ENCODE results near the gene ZNF365. TPM values are rescaled to one million over a fixed set of nuclear protein-coding genes. Genes with fewer than 3 reads are reported as not detected.
"Not testable (repeated sequence)": the region's sequence is repeated elsewhere in the genome, so short reads cannot be mapped to it uniquely, and the experiment has no call there.

ZNF365 gene
- total RNA-seq, 1 donor: 9.8 TPM

DNA sequence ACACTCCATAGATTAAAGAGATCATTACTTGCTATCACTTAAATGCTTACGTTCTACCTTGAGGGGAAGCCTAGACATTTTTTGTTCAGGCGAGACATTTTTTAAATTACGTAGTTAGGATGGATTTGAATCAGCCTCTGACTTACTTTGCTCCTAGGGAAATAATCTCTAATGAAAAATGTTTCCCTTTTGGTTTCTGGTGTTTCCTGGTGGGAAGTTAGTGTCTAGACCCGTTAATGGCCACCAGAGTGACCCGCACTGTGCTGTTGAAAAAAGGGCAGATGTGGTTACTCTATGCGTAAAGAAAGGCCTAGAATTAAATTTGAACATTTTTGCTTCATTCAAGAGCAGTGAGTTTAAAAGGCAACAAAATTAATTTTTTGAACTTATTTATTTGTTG, 3.8 kb downstream of the ZNF365 start:
- no peak overlapping the region for H3K27ac ChIP-seq (ENCODE audit: low read depth, low read length)
- no peaks in the 10 kb centered on the region for H3K9me3 ChIP-seq (ENCODE audit: low read depth, low read length)
- H3K79me2 ChIP-seq (ENCODE audit: insufficient read depth, low read length): no peaks in the 10 kb centered on the region
- H3K4me3 ChIP-seq (ENCODE audit: insufficient read depth, low read length): no peak overlapping the region
- no peak overlapping the region for H2AFZ ChIP-seq (ENCODE audit: low read length)
- H3K4me1 ChIP-seq (ENCODE audit: insufficient read depth, low read length): peaks cover 15% of the 10 kb centered on the region
- TF ChIP-seq, protein P1, sequence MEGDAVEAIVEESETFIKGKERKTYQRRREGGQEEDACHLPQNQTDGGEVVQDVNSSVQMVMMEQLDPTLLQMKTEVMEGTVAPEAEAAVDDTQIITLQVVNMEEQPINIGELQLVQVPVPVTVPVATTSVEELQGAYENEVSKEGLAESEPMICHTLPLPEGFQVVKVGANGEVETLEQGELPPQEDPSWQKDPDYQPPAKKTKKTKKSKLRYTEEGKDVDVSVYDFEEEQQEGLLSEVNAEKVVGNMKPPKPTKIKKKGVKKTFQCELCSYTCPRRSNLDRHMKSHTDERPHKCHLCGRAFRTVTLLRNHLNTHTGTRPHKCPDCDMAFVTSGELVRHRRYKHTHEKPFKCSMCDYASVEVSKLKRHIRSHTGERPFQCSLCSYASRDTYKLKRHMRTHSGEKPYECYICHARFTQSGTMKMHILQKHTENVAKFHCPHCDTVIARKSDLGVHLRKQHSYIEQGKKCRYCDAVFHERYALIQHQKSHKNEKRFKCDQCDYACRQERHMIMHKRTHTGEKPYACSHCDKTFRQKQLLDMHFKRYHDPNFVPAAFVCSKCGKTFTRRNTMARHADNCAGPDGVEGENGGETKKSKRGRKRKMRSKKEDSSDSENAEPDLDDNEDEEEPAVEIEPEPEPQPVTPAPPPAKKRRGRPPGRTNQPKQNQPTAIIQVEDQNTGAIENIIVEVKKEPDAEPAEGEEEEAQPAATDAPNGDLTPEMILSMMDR (IDR thresholded peaks at IDR 0.05; ENCODE audit: extremely low read depth, low read depth, low read length): no peak
- H3K4me2 ChIP-seq (ENCODE audit: insufficient read depth, low read length): no peak overlapping the region
- H4K20me1 ChIP-seq (ENCODE audit: insufficient read depth, low read length): no peaks in the 10 kb centered on the region
- peaks cover 2% of the 10 kb centered on the region for H3K27me3 ChIP-seq (ENCODE audit: insufficient read depth, low read length)
- DNase-seq (ENCODE audit: insufficient read length, low spot score, missing footprints): no peak
- H3K36me3 ChIP-seq (ENCODE audit: insufficient read depth, low read length): no peaks in the 10 kb centered on the region

DNA sequence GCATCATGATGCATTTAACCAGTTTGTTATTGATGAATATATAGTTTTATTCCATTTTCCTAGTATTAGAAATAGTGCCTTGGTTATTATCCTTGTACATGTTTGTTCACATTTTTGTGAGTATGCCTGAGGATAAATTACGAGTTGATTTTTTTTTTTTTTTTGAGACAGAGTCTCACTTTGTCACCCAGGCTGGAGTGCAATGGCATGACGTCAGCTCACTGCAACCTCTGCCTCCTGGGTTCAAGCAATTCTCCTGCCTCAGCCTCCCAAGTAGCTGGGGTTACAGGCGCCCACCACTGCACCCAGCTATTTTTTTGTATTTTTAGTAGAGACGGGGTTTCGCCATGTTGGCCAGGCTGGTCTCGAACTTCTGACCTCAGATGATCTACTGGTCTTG, 4.7 kb downstream of the ZNF365 start:
- H2AFZ ChIP-seq (ENCODE audit: low read length); H3K9me3 ChIP-seq (ENCODE audit: low read depth, low read length); H3K79me2 ChIP-seq (ENCODE audit: insufficient read depth, low read length); H3K4me2 ChIP-seq (ENCODE audit: insufficient read depth, low read length); H3K4me3 ChIP-seq (ENCODE audit: insufficient read depth, low read length); H3K27me3 ChIP-seq (ENCODE audit: insufficient read depth, low read length); DNase-seq (ENCODE audit: insufficient read length, low spot score, missing footprints); H4K20me1 ChIP-seq (ENCODE audit: insufficient read depth, low read length); H3K36me3 ChIP-seq (ENCODE audit: insufficient read depth, low read length); H3K27ac ChIP-seq (ENCODE audit: low read depth, low read length): not testable (repeated sequence)
- peaks cover 12% of the 10 kb centered on the region for H3K4me1 ChIP-seq (ENCODE audit: insufficient read depth, low read length)

DNA sequence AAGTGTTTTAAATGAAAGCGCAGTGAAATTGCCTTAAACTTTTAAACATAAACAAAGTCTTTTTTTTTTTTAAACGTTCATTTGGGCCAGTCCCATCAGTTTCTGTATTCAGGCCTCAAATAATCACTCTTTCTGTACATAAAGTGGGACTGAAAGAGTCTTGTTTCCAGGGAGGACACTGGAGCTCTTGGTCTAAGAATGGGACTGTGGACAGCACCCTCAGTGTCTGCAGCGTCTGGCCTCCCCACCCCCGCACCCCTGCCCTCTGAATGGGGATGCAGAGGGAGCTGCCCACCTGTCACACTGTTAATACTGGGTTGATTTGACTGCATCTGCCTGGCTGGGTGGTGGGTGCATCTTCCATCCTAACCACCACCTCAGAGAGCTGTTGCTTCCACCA, 5.2 kb downstream of the ZNF365 start:
- H3K27me3 ChIP-seq (ENCODE audit: insufficient read depth, low read length): peaks cover 2% of the 10 kb centered on the region
- no peak overlapping the region for H3K27ac ChIP-seq (ENCODE audit: low read depth, low read length)
- no peak overlapping the region for H3K4me3 ChIP-seq (ENCODE audit: insufficient read depth, low read length)
- no peaks in the 10 kb centered on the region for H4K20me1 ChIP-seq (ENCODE audit: insufficient read depth, low read length)
- H3K4me1 ChIP-seq (ENCODE audit: insufficient read depth, low read length): peaks cover 15% of the 10 kb centered on the region
- no peaks in the 10 kb centered on the region for H3K9me3 ChIP-seq (ENCODE audit: low read depth, low read length)
- H3K79me2 ChIP-seq (ENCODE audit: insufficient read depth, low read length): no peaks in the 10 kb centered on the region
- no peak overlapping the region for H3K4me2 ChIP-seq (ENCODE audit: insufficient read depth, low read length)
- TF ChIP-seq, protein P1 (IDR thresholded peaks at IDR 0.05; ENCODE audit: extremely low read depth, low read depth, low read length): no peak
- no peak overlapping the region for H2AFZ ChIP-seq (ENCODE audit: low read length)
- DNase-seq (ENCODE audit: insufficient read length, low spot score, missing footprints): no peak
- H3K36me3 ChIP-seq (ENCODE audit: insufficient read depth, low read length): no peaks in the 10 kb centered on the region

DNA sequence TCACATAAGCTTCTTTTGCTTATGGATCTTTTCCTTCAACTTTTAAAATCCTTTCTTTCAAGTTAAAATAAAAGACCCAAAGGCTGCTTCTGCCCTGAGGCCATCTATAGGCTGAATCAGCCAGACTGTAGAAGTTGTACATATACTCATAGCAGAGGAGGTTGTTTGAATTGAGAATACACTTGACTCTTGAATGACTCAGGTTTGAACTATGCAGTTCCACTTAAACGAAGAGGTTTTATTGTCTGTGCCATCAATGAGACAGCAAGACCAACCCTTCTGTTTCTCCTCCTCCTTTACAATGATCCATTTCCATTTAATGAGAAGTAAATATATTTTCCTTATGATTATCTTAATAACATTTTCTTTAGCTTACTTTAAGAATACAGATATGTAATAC, 5.8 kb downstream of the ZNF365 start:
- H3K9me3 ChIP-seq (ENCODE audit: low read depth, low read length): no peaks in the 10 kb centered on the region
- no peak overlapping the region for H3K4me2 ChIP-seq (ENCODE audit: insufficient read depth, low read length)
- H3K27me3 ChIP-seq (ENCODE audit: insufficient read depth, low read length): peaks cover 2% of the 10 kb centered on the region
- TF ChIP-seq, protein P1 (IDR thresholded peaks at IDR 0.05; ENCODE audit: extremely low read depth, low read depth, low read length): no peak
- no peak overlapping the region for H3K27ac ChIP-seq (ENCODE audit: low read depth, low read length)
- no peaks in the 10 kb centered on the region for H3K79me2 ChIP-seq (ENCODE audit: insufficient read depth, low read length)
- peak; percentile 64 for DNase-seq (ENCODE audit: insufficient read length, low spot score, missing footprints)
- H3K4me1 ChIP-seq (ENCODE audit: insufficient read depth, low read length): peaks cover 21% of the 10 kb centered on the region
- H4K20me1 ChIP-seq (ENCODE audit: insufficient read depth, low read length): no peaks in the 10 kb centered on the region
- H2AFZ ChIP-seq (ENCODE audit: low read length): no peak overlapping the region
- H3K36me3 ChIP-seq (ENCODE audit: insufficient read depth, low read length): no peaks in the 10 kb centered on the region
- no peak overlapping the region for H3K4me3 ChIP-seq (ENCODE audit: insufficient read depth, low read length)

All from osteoblast (primary cell).